ENCODE measurements around the gene COA7.

DNA sequence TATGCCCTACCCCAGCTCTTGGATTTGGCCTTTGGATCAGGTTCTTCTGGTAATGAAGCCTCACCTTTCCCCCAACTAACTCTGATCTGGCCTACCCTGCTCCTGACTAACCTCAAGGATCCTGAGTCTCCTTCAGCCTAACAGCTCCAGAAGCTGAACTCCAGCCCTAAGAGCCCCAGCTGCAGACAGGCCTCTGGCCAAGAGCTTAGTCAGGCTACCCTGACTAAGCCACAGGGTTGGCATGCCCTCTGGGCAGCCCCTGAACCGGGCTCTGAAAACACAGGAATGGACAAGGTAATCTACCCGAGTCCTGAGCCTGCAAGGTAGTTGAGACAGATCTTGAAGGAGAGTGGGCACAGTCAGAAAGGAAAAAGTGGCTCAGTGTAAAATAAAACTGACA, 29.4 kb downstream of the COA7 start:
- no peak for TF ChIP-seq CEBPB (IDR thresholded peaks at IDR 0.05; ENCODE audit: low read depth, low read length)
- TF ChIP-seq, protein P1, sequence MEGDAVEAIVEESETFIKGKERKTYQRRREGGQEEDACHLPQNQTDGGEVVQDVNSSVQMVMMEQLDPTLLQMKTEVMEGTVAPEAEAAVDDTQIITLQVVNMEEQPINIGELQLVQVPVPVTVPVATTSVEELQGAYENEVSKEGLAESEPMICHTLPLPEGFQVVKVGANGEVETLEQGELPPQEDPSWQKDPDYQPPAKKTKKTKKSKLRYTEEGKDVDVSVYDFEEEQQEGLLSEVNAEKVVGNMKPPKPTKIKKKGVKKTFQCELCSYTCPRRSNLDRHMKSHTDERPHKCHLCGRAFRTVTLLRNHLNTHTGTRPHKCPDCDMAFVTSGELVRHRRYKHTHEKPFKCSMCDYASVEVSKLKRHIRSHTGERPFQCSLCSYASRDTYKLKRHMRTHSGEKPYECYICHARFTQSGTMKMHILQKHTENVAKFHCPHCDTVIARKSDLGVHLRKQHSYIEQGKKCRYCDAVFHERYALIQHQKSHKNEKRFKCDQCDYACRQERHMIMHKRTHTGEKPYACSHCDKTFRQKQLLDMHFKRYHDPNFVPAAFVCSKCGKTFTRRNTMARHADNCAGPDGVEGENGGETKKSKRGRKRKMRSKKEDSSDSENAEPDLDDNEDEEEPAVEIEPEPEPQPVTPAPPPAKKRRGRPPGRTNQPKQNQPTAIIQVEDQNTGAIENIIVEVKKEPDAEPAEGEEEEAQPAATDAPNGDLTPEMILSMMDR (conservative IDR thresholded peaks at IDR 0.05; ENCODE audit: low read depth, low read length) = no peak
- no peak for TF ChIP-seq SMC3 (IDR thresholded peaks at IDR 0.05; ENCODE audit: low read depth, low read length)
- TF ChIP-seq POLR2A (IDR thresholded peaks at IDR 0.05; ENCODE audit: low read depth, low read length) = no peak
- TF ChIP-seq, protein P2, sequence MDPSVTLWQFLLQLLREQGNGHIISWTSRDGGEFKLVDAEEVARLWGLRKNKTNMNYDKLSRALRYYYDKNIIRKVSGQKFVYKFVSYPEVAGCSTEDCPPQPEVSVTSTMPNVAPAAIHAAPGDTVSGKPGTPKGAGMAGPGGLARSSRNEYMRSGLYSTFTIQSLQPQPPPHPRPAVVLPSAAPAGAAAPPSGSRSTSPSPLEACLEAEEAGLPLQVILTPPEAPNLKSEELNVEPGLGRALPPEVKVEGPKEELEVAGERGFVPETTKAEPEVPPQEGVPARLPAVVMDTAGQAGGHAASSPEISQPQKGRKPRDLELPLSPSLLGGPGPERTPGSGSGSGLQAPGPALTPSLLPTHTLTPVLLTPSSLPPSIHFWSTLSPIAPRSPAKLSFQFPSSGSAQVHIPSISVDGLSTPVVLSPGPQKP (IDR thresholded peaks at IDR 0.05; ENCODE audit: borderline replicate concordance, low read depth, low read length) = no peak
